ENCODE results near the gene SNX24.

DNA sequence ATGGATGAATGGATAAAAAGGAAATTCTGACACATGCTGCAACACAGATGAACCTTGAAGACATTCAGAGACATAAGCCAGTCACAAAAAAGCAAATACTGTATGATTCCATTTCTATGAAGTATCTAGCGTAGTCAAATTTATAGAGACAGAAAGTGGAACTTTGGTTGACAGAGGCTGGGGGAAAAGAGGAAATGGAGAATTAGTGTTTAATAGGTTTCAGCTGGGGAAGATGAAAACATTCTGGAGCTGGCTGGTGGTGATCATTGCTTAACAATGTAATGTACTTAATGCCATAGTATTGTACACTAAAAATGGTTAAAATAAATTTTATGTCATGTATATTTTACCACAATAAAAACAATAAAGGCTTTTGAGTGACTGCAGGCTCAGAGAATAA, 166.9 kb downstream of the SNX24 start:
- TF ChIP-seq GATA3 (IDR thresholded peaks at IDR 0.05; ENCODE audit: low read depth, low read length) (no peak), GATA2 (IDR thresholded peaks at IDR 0.05; ENCODE audit: low read depth, low read length) (no peak)

All from SH-SY5Y (cell line).